HFF-Myc (cell line): ENCODE data around the gene FGG.

ENCODE experiments used
- DNase-seq: peaks from one replicate; pipeline ENCODE4 v3.0.0-alpha.2; 2011; ENCODE audit warnings: low read depth; ENCODE audit errors: extremely low read depth
- H3K4me3 ChIP-seq: replicated peaks from 2 replicates; pipeline ENCODE4 v1.5.1; 2011; ENCODE audit warnings: low read depth, mild to moderate bottlenecking, control low read depth, low read length
- TF ChIP-seq, protein P1 (sequence below): IDR thresholded peaks from 2 replicates; pipeline ENCODE4 v1.5.1; 2012; ENCODE audit warnings: mild to moderate bottlenecking, low read depth, low read length, control low read depth; ENCODE audit errors: missing control alignments

Gene FGG

DNA sequence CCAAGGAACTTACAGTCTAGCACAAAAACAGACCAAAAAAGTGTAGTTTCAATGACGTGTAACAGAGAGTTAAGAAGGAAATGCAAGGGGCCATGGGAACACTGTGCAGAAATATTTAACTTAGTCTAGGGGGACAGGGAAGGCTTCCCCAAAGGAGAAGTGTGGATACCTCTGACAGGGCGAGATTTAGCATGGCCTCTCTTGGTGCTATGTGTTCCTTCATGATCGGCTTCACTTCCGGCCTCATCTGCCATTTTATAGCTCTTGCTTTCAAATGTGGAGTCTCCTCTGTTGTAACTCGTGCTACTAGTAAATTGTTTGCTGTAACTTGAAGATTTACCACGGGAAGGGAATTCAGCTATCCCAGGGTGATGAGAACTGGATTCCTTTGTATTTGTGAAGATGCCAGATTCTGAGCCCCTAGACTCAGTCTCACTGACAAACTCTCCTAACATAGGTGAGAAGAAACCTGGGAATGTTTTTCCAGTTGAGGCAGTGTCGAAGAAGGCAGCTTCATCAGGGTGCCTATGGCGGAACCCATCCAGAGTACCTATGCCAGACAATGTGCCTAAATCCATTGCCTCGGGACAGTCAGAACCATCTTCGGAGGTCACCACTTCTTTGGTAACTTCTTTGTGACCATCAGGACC is 27.0 kb downstream of the FGG start:
- H3K4me3 ChIP-seq, result no peak overlapping the region
- DNase-seq, result no peak
- TF ChIP-seq, protein P1, sequence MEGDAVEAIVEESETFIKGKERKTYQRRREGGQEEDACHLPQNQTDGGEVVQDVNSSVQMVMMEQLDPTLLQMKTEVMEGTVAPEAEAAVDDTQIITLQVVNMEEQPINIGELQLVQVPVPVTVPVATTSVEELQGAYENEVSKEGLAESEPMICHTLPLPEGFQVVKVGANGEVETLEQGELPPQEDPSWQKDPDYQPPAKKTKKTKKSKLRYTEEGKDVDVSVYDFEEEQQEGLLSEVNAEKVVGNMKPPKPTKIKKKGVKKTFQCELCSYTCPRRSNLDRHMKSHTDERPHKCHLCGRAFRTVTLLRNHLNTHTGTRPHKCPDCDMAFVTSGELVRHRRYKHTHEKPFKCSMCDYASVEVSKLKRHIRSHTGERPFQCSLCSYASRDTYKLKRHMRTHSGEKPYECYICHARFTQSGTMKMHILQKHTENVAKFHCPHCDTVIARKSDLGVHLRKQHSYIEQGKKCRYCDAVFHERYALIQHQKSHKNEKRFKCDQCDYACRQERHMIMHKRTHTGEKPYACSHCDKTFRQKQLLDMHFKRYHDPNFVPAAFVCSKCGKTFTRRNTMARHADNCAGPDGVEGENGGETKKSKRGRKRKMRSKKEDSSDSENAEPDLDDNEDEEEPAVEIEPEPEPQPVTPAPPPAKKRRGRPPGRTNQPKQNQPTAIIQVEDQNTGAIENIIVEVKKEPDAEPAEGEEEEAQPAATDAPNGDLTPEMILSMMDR, result no peak

DNA sequence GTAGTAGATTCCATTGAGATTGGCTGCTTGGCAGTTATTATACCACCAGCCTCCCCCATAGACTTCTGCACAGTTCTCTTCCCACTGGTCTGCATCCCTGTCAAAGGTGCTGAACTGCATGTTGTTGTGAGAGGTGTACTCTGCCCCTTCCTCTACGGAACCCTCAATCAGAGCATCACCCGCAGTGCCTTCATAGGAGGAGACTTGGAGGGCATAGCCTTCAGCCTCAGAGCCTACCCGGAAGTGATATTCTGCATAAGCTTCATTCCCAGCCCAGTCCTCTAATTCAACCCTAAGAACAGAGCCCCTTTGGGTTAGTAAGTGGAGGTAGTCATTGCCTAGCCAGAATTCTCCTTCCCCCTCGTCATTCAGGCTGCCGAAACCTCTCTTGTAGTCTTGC is 28.2 kb downstream of the FGG start:
- no peak for DNase-seq
- TF ChIP-seq, protein P1, result no peak
- no peak overlapping the region for H3K4me3 ChIP-seq

DNA sequence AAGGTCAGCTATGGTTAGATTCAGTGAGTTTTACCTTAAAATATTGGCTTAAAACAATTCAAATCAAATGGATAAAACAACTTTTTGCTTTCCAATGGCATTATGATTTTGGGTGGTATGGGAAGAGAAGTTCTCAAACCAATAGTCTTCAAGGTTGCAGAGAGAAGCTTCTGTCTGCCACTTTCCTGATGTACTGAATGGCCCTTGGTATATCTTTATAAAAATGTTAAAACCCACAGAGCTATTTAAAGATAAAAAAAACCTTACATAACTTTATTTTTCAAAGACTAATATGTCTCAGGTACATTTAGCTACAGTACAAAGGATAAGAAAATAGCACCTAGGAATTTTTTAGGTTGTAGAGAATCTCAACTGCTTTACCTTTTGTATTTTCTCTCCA is 28.8 kb downstream of the FGG start:
- H3K4me3 ChIP-seq, result no peak overlapping the region
- no peak for DNase-seq
- TF ChIP-seq, protein P1, result no peak

DNA sequence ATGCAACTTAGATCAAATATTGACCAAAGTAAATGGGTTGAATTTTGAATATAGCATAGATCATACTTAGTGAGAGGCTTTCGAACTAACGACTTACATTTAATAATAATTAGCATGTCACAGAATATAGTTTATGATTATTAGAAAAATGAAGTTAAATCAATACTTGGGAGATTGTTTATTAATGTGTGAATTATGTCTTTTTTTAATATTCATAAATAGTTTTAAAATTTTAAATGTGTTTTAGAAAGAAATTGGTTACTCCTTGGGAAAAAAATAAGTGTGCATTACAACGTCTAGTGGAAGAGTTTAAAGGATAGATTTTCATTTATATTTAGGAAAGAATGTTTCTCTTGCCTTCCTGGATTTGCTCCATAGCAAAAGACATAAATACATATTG is 29.2 kb downstream of the FGG start:
- no peak for DNase-seq
- TF ChIP-seq, protein P1, result no peak
- H3K4me3 ChIP-seq, result no peak overlapping the region

DNA sequence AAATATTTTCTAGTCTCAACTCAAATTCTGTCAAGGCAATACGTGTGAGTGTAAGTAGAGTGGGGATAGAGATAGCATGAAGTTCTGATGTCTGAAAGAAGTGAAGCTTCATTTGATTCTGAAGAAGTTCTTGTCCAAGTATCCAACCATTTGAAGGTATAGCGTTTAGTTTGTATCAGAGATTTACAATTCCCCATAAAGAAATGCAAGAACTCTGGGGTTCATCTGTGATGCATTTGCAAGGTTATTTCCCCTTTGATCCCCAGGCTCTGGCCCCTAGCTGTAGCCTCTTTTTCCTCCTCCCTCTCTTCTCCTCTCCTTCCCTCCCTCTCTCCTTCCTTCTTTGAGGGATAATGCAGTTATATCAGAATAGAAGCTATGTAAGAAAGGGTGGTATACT is 29.7 kb downstream of the FGG start:
- TF ChIP-seq, protein P1, result no peak
- no peak overlapping the region for H3K4me3 ChIP-seq
- no peak for DNase-seq

DNA sequence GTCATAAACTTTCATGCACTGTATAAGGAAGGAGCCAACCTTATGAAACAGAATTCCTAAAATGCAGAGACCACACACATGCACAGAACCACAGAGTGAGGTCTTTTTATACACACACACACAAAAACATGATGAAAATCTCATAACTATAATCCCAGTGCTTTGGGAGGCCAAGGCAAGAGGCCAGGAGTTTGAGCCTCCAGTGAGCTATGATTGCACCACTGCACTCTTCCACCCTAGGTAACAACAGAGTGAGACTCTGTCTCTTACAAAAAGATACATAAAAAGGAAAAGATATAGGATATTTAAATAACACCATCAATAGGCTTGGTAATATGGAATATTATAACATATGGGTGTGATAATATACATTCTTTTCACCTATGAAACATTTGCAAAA is 32.5 kb downstream of the FGG start:
- TF ChIP-seq, protein P1, result no peak
- DNase-seq, result no peak
- no peak overlapping the region for H3K4me3 ChIP-seq

DNA sequence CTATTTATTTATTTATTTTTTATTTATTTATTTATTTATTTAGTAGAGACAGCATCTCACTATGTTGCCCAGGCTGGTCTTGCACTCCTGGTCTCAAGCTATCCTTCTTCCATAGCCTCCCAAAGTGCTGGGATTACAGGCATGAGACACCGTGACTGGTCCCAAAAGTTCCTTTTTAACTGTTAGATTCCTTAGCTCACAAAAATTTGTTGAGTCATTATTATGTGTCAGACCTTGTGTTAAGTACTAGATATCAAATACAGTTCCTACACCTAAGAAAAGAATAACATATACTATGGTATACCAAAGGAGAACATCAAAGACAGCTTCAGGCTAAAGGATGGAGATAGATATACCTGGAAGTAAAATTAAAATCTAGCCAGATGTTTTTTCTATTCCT is 33.5 kb downstream of the FGG start:
- no peak for DNase-seq
- no peak overlapping the region for H3K4me3 ChIP-seq
- TF ChIP-seq, protein P1, result no peak
